Left ventricle myocardium inferior (tissue), 1 donor: ENCODE measurements around the gene STK35. TPM values are rescaled to one million over a fixed set of nuclear protein-coding genes. Genes with fewer than 3 reads are reported as not detected.

Source experiments
- DNase-seq: peaks from one replicate; pipeline ENCODE4 v3.0.0-alpha.2; 2020
- H3K27ac ChIP-seq: fragments of 200-600 bp; replicated peaks from 2 replicates; pipeline ENCODE4 v1.8.0; 2021
- H3K27me3 ChIP-seq: fragments of 200-600 bp; 2 replicates; pipeline ENCODE4 v1.8.0; 2021; ENCODE audit warnings: low read depth
- H3K36me3 ChIP-seq: fragments of 200-600 bp; 2 replicates; pipeline ENCODE4 v1.8.0; 2021
- H3K4me1 ChIP-seq: fragments of 200-600 bp; 2 replicates; pipeline ENCODE4 v1.8.0; 2021
- H3K4me3 ChIP-seq: fragments of 200-600 bp; 2 replicates; pipeline ENCODE4 v1.8.0; 2021; ENCODE audit warnings: mild to moderate bottlenecking, moderate library complexity
- H3K9me3 ChIP-seq: fragments of 200-600 bp; replicated peaks from 2 replicates; pipeline ENCODE4 v1.8.0; 2021
- intact Hi-C: fragments of 100-400 bp; cut with micrococcal nuclease; formaldehyde crosslinking; loops from one replicate; pipeline ENCODE4 v1.11.0; 2022
- total RNA-seq: library from RNA; stranded (reverse); fragmentation: NEBNext Ultra II Directional; extraction: Animal tissue kit (Norgen Biotek cat#: 25700); gene quantifications from one replicate; pipeline ENCODE4 v1.2.1, GENCODE V29; 2021
- TF ChIP-seq, protein P1 (sequence below): fragments of 200-600 bp; IDR thresholded peaks from 2 replicates; pipeline ENCODE4 v1.8.0; 2021; ENCODE audit warnings: antibody characterized with exemption, mild to moderate bottlenecking, borderline replicate concordance
- donor health status: DM: no; HTN: yes; CAD: no; lungs with severe emphysema.

STK35 gene
- total RNA-seq, 1 donor from 2014 or later, result 13.9 TPM

- TF ChIP-seq, protein P1, sequence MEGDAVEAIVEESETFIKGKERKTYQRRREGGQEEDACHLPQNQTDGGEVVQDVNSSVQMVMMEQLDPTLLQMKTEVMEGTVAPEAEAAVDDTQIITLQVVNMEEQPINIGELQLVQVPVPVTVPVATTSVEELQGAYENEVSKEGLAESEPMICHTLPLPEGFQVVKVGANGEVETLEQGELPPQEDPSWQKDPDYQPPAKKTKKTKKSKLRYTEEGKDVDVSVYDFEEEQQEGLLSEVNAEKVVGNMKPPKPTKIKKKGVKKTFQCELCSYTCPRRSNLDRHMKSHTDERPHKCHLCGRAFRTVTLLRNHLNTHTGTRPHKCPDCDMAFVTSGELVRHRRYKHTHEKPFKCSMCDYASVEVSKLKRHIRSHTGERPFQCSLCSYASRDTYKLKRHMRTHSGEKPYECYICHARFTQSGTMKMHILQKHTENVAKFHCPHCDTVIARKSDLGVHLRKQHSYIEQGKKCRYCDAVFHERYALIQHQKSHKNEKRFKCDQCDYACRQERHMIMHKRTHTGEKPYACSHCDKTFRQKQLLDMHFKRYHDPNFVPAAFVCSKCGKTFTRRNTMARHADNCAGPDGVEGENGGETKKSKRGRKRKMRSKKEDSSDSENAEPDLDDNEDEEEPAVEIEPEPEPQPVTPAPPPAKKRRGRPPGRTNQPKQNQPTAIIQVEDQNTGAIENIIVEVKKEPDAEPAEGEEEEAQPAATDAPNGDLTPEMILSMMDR, result no peak
- Histone ChIP-seq H3K4me1 (peaks cover 100% of the 10 kb centered on the region), H3K4me3 (no peak overlapping the region), H3K27me3 (no peaks in the 10 kb centered on the region), H3K9me3 (no peaks in the 10 kb centered on the region), H3K36me3 (no peaks in the 10 kb centered on the region), H3K27ac (peak overlapping the region; percentile 56)
- DNase-seq, result no peak
- intact Hi-C loops, result no loop called here
These were observed 29.1 kb downstream of the STK35 start for GRCh38 chr20:2130683-2131082.

DNA sequence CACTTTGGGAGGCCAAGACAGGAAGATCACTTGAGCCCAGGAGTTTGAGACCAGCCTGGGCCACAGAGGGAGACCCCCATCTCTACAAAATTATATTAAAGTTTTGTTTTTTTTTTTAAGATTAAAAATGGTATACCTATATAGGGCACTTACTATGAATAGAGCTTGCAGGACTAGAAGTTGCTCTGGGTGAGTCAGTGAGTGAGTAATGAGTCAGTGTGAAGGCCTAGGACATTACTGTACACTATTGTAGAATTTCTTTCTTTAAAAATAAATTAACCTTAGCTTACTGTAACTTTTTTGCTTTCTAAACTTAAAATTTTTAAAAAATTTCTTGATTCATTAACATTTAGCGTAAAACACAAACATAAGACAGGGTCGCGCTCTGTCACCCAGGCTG is 29.7 kb downstream of the STK35 start:
- Histone ChIP-seq H3K9me3 (no peaks in the 10 kb centered on the region), H3K36me3 (no peaks in the 10 kb centered on the region), H3K27ac (peak overlapping the region; percentile 65), H3K27me3 (no peaks in the 10 kb centered on the region), H3K4me1 (peaks cover 100% of the 10 kb centered on the region), H3K4me3 (no peak overlapping the region)
- intact Hi-C loops, result no loop called here
- TF ChIP-seq, protein P1, result no peak
- no peak for DNase-seq

DNA sequence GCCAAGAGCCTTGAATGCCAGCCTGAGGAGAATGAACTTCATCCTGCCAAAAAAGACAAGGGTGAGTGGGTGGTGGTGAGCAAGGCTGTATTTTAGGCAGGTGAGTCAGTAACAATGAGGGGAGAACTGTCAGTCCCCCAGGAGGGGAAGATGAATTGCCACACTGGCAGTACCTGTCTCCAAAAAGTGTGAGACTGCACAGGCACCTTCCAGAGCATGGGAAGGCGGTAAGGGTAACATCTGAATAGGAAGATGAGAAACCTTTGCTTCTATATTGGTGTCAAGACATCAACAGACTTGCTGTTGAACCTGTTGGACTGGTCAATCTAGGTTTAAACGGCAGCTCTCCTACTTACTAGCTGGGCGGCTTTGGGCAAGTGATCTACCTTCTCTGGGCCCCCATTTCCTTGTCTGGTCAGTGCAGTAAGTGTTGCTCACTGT is 30.9 kb downstream of the STK35 start:
- Histone ChIP-seq H3K4me3 (no peak overlapping the region), H3K27ac (peak overlapping the region; percentile 65), H3K27me3 (no peaks in the 10 kb centered on the region), H3K36me3 (no peaks in the 10 kb centered on the region), H3K4me1 (peaks cover 100% of the 10 kb centered on the region), H3K9me3 (no peaks in the 10 kb centered on the region)
- TF ChIP-seq, protein P1, result no peak
- no peak for DNase-seq
- intact Hi-C loops, result no loop called here

DNA sequence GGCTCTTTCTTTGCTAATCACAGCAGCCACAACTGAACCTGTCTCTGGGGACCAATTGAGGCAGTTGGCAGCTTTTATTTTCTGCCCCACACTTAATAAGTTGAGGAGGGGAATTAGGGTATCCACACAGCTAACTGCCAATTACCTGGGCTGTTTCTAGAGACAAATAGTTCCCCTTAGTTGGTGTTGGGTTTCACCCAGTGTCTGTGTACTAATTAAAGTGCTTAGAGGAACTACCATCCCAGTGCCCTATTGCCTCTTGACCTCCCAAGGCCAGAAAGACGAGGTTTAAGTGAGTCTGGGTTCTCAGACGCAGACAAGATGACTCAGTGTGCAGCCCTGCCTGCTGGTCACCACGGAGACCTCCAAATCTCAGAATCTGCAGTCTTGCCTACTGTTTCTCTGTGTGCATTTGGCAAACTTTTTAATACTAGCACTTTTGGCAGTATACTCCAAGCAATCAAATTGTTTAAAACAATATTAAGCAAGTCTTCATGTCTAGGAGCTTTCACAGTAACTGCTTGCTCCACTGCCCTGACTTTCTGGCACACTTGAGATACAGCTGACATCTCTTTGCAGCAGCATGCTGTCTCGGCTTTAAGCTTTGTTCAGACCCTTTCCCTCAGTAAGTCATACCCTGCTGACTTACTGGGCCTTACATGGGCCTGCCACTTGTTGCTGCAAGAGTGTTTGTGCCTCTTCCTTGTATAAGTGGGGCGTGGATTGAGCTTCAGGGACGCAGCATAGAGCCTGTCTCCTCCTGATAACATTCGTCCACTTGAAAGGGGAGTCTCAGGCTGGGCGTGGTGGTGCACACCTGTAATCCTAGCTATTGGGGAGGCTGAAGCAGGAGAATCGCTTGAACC is 31.9 kb downstream of the STK35 start:
- Histone ChIP-seq H3K27ac (peak overlapping the region; percentile 65), H3K9me3 (no peaks in the 10 kb centered on the region), H3K4me3 (no peak overlapping the region), H3K27me3 (no peaks in the 10 kb centered on the region), H3K36me3 (no peaks in the 10 kb centered on the region), H3K4me1 (peaks cover 100% of the 10 kb centered on the region)
- DNase-seq, result no peak
- intact Hi-C loops, result no loop called here
- TF ChIP-seq, protein P1, result no peak

GRCh38 chr20:2135013-2135412 is 33.4 kb downstream of the STK35 start:
- H3K36me3 ChIP-seq, result no peaks in the 10 kb centered on the region
- intact Hi-C loops, result no loop called here
- no peak for DNase-seq
- peaks cover 100% of the 10 kb centered on the region for H3K4me1 ChIP-seq
- no peaks in the 10 kb centered on the region for H3K27me3 ChIP-seq
- H3K27ac ChIP-seq, result peak overlapping the region; percentile 65
- H3K9me3 ChIP-seq, result no peaks in the 10 kb centered on the region
- TF ChIP-seq, protein P1, result no peak
- H3K4me3 ChIP-seq, result no peak overlapping the region
